Measurements from ENCODE around the gene CNPY2.
"Not testable (repeated sequence)": the region's sequence is repeated elsewhere in the genome, so short reads cannot be mapped to it uniquely, and the experiment has no call there.

The CNPY2 gene

GRCh38 chr12:56337753-56338251 lies 22.0 kb upstream of the CNPY2 start:
- no peaks in the 10 kb centered on the region for H4K20me1 ChIP-seq (ENCODE audit: low read depth, low read length)
- peak overlapping the region; percentile 69; the same call in 1 of the 2 replicates for H3K27ac ChIP-seq (ENCODE audit: low read depth, low read length)
- no peaks in the 10 kb centered on the region for H3K9me2 ChIP-seq (replicated peaks; ENCODE audit: insufficient read depth, low read length)
- peak overlapping the region; percentile 51 for H3K4me2 ChIP-seq (ENCODE audit: low read depth, low read length, poor library complexity, severe bottlenecking)
- H3K9me3 ChIP-seq (ENCODE audit: insufficient read depth, low read length), result no peaks in the 10 kb centered on the region
- no peak for TF ChIP-seq EZH2phosphoT487 (conservative IDR thresholded peaks at IDR 0.05; ENCODE audit: low read length)
- TF ChIP-seq CTCF (IDR thresholded peaks at IDR 0.05; ENCODE audit: insufficient read depth, low read length, poor library complexity, severe bottlenecking), result no peak
- H3K4me3 ChIP-seq (ENCODE audit: insufficient read depth, low read length, poor library complexity, severe bottlenecking), result no peak overlapping the region
- H2AFZ ChIP-seq (ENCODE audit: low read depth, low read length, severe bottlenecking), result no peak overlapping the region
- H3K79me2 ChIP-seq (ENCODE audit: insufficient read depth, low read length), result peaks cover 7% of the 10 kb centered on the region
- no peak overlapping the region for H3K9ac ChIP-seq (ENCODE audit: low read length)
- H3F3A ChIP-seq (ENCODE audit: insufficient read depth), result peaks cover 27% of the 10 kb centered on the region
- no peaks in the 10 kb centered on the region for H3K36me3 ChIP-seq (ENCODE audit: low read length)
- H3K27me3 ChIP-seq (ENCODE audit: low read length), result no peaks in the 10 kb centered on the region

GRCh38 chr12:56336361-56337167 lies 20.8 kb upstream of the CNPY2 start:
- H3K9me3 ChIP-seq (ENCODE audit: insufficient read depth, low read length), result no peaks in the 10 kb centered on the region
- H4K20me1 ChIP-seq (ENCODE audit: low read depth, low read length), result no peaks in the 10 kb centered on the region
- H3K27ac ChIP-seq (ENCODE audit: low read depth, low read length), result peak overlapping the region; percentile 82
- peak overlapping the region; percentile 5; the same call in 1 of the 2 replicates for H3K9ac ChIP-seq (ENCODE audit: low read length)
- no peaks in the 10 kb centered on the region for H3K36me3 ChIP-seq (ENCODE audit: low read length)
- no peaks in the 10 kb centered on the region for H3K27me3 ChIP-seq (ENCODE audit: low read length)
- peaks cover 11% of the 10 kb centered on the region for H3K79me2 ChIP-seq (ENCODE audit: insufficient read depth, low read length)
- peak overlapping the region; percentile 49 for H3K4me2 ChIP-seq (ENCODE audit: low read depth, low read length, poor library complexity, severe bottlenecking)
- H3K9me2 ChIP-seq (replicated peaks; ENCODE audit: insufficient read depth, low read length), result no peaks in the 10 kb centered on the region
- H3F3A ChIP-seq (ENCODE audit: insufficient read depth), result peaks cover 34% of the 10 kb centered on the region
- TF ChIP-seq CTCF (IDR thresholded peaks at IDR 0.05; ENCODE audit: insufficient read depth, low read length, poor library complexity, severe bottlenecking) (no peak), EZH2phosphoT487 (conservative IDR thresholded peaks at IDR 0.05; ENCODE audit: low read length) (no peak)
- no peak overlapping the region for H3K4me3 ChIP-seq (ENCODE audit: insufficient read depth, low read length, poor library complexity, severe bottlenecking)
- H2AFZ ChIP-seq (ENCODE audit: low read depth, low read length, severe bottlenecking), result peak overlapping the region; percentile 3

- Histone ChIP-seq H3K27ac (ENCODE audit: low read depth, low read length) (0 out of 2 replicates have a peak overlapping the region, but pooled peaks have one; percentile 82), H3K79me2 (ENCODE audit: insufficient read depth, low read length) (peaks cover 11% of the 10 kb centered on the region), H3F3A (ENCODE audit: insufficient read depth) (peaks cover 34% of the 10 kb centered on the region)
- H3K36me3 ChIP-seq (ENCODE audit: low read length); H3K27me3 ChIP-seq (ENCODE audit: low read length); H4K20me1 ChIP-seq (ENCODE audit: low read depth, low read length); H2AFZ ChIP-seq (ENCODE audit: low read depth, low read length, severe bottlenecking); H3K4me3 ChIP-seq (ENCODE audit: insufficient read depth, low read length, poor library complexity, severe bottlenecking); H3K9me2 ChIP-seq (replicated peaks; ENCODE audit: insufficient read depth, low read length); H3K9me3 ChIP-seq (ENCODE audit: insufficient read depth, low read length); H3K9ac ChIP-seq (ENCODE audit: low read length); H3K4me2 ChIP-seq (ENCODE audit: low read depth, low read length, poor library complexity, severe bottlenecking): not testable (repeated sequence)
Measured at GRCh38 chr12:56335527-56335926, 19.7 kb upstream of the CNPY2 start.

GRCh38 chr12:56334490-56334793 lies 18.7 kb upstream of the CNPY2 start:
- Histone ChIP-seq H2AFZ (ENCODE audit: low read depth, low read length, severe bottlenecking) (no peak overlapping the region), H3K4me3 (ENCODE audit: insufficient read depth, low read length, poor library complexity, severe bottlenecking) (peak overlapping the region; percentile 70)
- TF ChIP-seq EZH2phosphoT487 (conservative IDR thresholded peaks at IDR 0.05; ENCODE audit: low read length) (no peak), CTCF (IDR thresholded peaks at IDR 0.05; ENCODE audit: insufficient read depth, low read length, poor library complexity, severe bottlenecking) (no peak)

More at GRCh38 chr12:56334490-56334793, 18.7 kb upstream of the CNPY2 start:
- H3K79me2 ChIP-seq (ENCODE audit: insufficient read depth, low read length), result peaks cover 11% of the 10 kb centered on the region
- H3K4me2 ChIP-seq (ENCODE audit: low read depth, low read length, poor library complexity, severe bottlenecking), result peak overlapping the region; percentile 92
- no peaks in the 10 kb centered on the region for H3K9me3 ChIP-seq (ENCODE audit: insufficient read depth, low read length)
- H3K27ac ChIP-seq (ENCODE audit: low read depth, low read length), result peak overlapping the region; percentile 86
- H3F3A ChIP-seq (ENCODE audit: insufficient read depth), result peaks cover 28% of the 10 kb centered on the region
- H3K36me3 ChIP-seq (ENCODE audit: low read length), result no peaks in the 10 kb centered on the region
- H3K9me2 ChIP-seq (replicated peaks; ENCODE audit: insufficient read depth, low read length), result no peaks in the 10 kb centered on the region
- H3K9ac ChIP-seq (ENCODE audit: low read length), result peak overlapping the region; percentile 76
- no peaks in the 10 kb centered on the region for H4K20me1 ChIP-seq (ENCODE audit: low read depth, low read length)
- no peaks in the 10 kb centered on the region for H3K27me3 ChIP-seq (ENCODE audit: low read length)
